Fibroblast of the conjunctiva (primary cell): ENCODE data around the gene KLHDC3.
"Not testable (repeated sequence)": the region's sequence is repeated elsewhere in the genome, so short reads cannot be mapped to it uniquely, and the experiment has no call there.

Source experiments
- DNase-seq: peaks from one replicate; pipeline ENCODE4 v3.0.0-alpha.2; 2010; ENCODE audit warnings: low read depth

Gene KLHDC3

DNA sequence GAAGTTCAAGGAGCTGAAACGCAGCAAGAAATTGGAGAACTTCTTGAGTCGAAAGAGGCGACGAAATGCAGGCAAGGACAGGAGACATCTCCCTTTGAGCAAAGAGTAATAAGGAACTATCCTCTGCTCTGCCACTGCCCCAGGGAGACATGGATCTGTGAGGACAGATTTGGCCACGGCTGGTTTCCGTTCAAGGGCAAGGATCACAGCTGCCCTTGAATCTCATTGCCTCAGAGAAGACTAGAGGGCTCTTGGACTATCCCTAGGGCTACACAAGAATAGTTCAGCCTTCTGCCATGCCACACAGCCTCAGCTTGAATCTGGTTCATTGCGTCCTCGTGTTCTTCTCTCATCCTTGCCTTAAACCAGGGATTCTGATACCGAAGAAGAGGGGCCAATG is 15.1 kb downstream of the KLHDC3 start:
- no peak for DNase-seq

DNA sequence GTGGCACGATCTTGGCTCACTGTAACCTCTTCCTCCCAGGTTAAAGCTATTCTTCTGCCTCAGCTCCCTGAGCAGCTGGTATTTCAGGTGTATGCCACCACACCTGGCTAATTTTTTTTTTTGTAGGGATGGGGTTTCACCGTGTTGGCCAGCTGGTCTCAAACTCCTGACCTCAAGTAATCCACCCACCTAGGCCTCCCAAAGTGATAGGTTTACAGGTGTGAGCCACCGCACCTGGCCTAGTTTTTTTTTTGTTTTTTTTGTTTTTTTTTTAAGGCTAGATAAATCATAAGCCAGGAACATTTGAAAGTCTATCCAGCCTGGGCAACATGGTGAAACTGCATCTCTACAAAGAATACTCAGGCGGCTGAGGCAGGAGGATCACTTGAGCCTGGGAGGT is 18.3 kb downstream of the KLHDC3 start:
- no peak for DNase-seq

- DNase-seq, result no peak
Measured at GRCh38 chr6:43033496-43034189, 19.6 kb downstream of the KLHDC3 start.

GRCh38 chr6:43034190-43034525 is 20.1 kb downstream of the KLHDC3 start:
- DNase-seq, result no peak

DNA sequence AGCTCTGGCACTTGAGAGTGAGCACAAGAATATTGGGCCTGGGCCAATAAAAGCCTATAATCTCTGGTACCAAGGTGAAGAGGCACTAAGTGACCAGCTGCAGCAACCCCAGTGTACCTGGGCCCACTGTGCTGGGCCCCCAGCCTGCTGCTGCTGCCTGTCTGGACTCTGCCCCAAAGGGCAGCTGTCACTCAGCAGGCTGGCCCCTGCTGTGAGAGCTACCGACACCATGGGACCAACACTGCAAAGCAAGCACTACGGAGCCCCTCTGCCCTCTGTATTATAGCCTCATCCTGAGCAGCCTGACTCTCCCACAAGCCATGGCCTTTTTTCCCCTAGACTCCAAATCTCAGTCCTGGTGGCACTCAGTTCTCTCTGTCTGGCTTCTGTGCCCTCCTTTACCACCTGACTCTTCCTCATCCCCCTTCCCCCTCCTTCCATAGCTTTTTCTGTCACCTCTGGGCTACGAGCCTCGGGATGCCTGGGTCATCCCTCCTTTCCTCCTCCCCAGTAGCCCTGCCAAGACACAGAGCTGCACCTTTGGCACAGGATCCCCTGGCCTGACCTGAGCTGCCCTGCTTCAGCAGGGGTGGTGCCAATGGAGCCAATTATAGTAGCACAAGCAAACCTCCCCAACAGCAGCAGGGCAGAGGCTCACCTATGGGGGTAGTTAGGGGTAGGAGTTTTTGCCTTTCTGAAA is 21.6 kb downstream of the KLHDC3 start:
- DNase-seq, result no peak

DNA sequence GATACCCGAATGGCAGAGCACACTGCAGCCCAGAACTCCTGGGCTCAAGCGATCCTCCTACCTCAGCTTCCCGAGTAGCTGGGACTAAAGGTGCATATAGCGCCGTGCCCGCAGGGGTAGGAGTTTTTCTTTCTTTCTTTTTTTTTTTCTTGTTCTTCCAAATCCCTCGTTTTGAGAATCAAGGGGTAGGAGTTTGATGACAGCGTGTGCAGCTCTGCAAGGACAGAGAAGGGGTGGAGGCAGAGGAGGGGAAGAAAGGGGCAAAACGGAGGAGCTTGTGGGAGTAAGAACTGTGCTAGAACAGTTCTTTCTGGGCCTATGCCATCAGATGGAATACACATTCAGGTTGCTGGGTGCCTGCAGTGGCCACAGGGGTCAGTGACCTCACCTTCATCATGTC is 22.7 kb downstream of the KLHDC3 start:
- no peak for DNase-seq

GRCh38 chr6:43037197-43037596 is 23.1 kb downstream of the KLHDC3 start:
- no peak for DNase-seq

DNA sequence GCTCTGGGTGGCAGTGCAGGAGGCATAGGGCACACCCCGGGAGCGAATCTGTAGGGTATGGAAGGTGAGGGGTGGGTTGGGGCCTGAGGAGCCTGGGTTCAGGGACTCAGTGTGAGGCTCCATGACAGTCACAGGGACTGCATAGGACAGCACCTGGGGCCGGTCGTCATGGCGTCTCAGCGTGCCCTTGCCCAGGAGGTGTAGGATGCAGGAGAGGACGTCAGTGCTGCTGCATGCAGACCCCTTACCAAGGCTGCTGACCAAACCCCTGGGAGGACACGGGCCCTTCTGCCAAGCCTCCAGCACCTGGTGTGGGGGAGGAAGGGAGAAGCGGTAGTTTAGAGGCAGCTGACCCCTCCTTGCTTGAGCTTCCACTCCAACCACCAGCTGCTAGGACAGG is 23.7 kb downstream of the KLHDC3 start:
- DNase-seq, result no peak

DNA sequence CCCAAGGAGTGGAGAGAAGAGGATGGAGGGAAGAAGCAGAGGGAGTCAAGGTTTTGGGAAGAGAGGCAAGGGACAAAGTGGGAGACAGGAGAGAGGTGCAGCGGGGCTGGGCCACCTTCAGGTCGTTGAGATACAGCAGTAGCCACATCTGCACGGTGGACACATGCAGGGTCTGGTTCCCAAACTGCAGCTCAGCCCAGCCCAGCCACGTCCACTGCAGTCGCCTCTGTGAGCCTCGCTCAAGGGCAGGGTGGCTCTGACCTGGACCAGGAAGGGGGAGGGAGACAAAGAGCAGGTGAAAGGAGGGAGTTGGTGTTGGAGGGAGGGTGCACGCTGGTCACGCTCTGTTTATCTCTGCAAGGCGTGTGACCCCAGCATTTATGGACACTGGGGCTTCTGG is 24.7 kb downstream of the KLHDC3 start:
- no peak for DNase-seq

- no peak for DNase-seq
Measured at GRCh38 chr6:43040542-43041257, 26.7 kb downstream of the KLHDC3 start.

GRCh38 chr6:43041475-43041874 is 27.4 kb downstream of the KLHDC3 start:
- DNase-seq, result not testable (repeated sequence)

- no peak for DNase-seq
Measured at GRCh38 chr6:43043310-43043709, 29.3 kb downstream of the KLHDC3 start.

DNA sequence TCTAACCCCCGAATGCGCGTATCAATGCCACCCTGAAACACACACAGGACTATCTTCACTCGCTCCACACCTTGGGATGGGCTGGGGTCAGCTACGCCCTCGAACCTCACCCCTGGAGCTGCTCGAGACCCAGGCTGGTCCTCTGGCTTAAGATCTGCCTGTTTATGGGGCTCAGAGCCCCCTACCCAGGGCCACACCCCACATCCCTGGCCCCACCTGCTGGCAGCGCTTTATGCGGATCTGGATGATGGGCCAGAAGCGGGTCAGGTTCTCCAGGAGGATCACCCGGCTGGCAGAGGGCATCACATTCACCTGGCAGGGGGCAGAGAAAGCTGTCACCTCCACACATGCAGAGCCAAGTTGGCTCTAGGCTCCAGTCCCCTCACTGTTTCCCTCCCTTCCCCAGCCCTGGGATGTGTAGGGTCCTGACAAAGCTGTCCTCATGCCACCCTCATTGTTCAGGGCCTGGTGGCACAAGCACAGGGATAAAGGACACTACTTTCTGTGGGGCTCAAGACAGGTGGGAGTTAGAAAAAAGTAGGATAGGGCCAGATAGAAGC is 31.4 kb downstream of the KLHDC3 start:
- no peak for DNase-seq

DNA sequence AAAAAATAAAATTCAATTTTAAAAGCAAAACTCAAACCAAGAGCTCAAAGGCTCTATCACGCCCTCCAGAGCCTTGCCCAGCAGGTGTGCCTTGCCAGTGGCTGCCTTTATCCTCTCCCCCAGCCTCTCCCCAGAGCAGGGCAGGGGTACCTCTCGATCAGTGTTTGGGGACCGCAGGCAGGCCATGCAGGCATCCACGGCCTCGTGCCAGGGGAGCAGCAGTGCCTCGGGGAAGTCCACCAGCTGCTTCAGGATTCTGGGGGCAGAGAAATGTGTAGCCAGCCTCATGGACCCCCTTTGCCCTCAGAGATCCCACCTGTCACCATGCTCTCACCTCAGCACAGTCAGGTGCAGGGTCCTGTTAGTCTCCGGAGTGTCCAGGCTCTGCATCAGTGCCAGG is 33.9 kb downstream of the KLHDC3 start:
- no peak for DNase-seq

GRCh38 chr6:43050981-43051380 is 36.9 kb downstream of the KLHDC3 start:
- DNase-seq, result no peak

GRCh38 chr6:43052225-43052841 is 38.3 kb downstream of the KLHDC3 start:
- no peak for DNase-seq

DNA sequence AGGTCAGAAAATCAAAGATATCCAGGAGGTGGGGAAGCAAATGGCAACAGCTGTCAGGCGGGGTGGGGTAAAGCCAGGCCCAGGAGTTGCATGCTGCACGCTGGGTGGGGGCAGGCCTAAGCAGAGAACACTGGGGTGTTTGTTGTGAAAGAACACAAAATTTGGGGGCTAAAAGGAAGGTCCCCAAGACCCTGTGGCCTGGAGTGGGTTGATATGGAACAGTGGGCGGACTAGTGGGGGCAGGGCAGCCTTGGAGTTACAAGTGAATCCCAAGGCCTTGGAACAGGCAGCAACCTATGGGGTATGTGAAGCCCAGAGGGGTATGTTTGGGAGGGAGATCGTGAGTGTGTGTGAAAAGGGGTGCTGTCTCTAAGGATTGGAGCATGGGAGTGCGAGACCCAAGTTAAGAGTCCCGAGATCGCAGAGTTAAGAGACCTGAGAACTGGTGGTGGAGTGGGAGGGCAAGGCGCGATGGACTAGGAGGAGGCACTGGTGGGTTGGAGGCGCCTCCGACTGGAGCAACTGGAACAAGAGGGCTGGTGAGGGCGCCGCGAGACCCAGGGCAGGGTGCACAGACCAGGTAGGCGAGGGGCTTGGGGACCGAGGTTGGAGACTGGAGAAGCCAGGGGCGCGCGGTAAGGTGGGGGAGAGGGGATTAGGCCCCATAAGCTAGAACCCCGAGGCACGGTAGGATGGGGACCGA is 38.9 kb downstream of the KLHDC3 start:
- DNase-seq, result no peak

GRCh38 chr6:43053545-43054205 is 39.6 kb downstream of the KLHDC3 start, which contains the start of gene CUL7:
Gene CUL7 (minus strand): TSS chr6:43053851. CDS start chr6:43052788, 1,063 bp downstream.
- DNase-seq, result peak; percentile 91

DNA sequence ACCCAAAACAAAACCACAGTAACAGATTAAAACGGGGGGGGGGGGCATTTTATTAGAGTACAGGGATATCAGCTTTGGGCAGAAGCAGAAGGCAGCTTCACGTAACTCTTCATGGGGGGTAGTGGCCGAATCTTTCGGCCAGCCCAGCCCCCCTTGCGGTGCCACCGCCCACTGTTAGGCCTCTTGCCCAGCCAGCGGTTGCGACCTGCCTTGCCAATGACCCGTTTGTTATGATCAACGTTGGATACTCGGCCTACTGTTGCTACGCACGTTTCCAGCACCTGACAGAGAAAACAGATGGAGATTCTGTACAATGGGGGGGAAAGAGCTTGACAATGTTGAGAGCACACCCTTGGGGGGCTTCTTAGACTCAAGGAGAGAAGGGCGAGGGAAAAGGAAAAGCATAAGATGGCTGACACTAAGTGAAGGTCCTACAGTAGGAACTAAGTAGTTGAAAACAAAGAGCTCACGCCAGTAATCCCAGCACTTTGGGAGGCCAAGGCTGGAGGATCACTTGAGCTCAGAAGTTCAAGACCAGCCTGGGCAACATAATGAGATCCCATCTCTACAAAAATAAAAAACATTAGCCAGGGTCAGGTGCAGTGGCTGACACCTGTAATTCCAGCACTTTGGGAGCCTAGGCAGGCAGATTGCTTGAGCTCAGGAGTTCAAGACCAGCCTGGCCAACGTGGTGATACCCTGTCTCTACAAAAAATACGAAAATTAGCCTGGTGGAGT is 40.3 kb downstream of the KLHDC3 start:
- DNase-seq, result no peak

- DNase-seq, result no peak
Measured at GRCh38 chr6:43055966-43056365, 41.9 kb downstream of the KLHDC3 start.

DNA sequence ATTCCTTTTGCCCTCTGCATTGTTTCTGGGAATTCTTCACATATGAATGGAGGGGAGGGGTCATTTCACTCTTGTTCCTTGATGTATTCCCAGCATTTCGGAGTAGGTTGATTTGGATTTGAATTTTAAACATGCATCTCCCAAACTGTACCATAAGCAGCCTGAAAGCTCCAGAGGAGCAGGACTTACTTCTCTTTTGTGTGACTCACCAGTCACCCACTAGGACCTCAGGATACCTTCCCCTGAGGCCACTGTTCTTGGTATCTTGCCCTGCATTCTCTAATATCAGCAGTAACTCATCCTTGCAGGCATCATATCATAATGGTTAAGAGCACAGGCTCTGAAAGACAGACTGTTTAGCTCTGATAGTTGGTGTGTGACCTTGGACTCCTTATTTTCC is 44.5 kb downstream of the KLHDC3 start:
- DNase-seq, result no peak
